Heart left ventricle (tissue), 16 donors: ENCODE data around the gene TMOD3. TPM values are rescaled to one million over a fixed set of nuclear protein-coding genes. Genes with fewer than 3 reads are reported as not detected.

ENCODE experiments used
- ATAC-seq, 4 donors: fragments of 200-7000 bp; cut with Tn5 transposase; one replicate each; pipeline ENCODE4 v1.9.1; 2020 to 2022; ENCODE audit warnings: moderate library complexity in 4 of 4, mild to moderate bottlenecking in 3 of 4, moderate number of reproducible peaks in 1 of 4
- DNase-seq, 5 donors: peaks; one replicate each; pipeline ENCODE4 v3.0.0-alpha.2; 2020
- H3K27ac ChIP-seq, 12 donors: fragments of 200-600 bp; sonication (generic) in 4 of 12; one replicate each; pipeline versions ENCODE4 v1.5.0 to v1.8.0; 2016 to 2022; ENCODE audit warnings: mild to moderate bottlenecking in 2 of 12
- H3K27me3 ChIP-seq, 9 donors: fragments of 200-600 bp; sonication (generic) in 2 of 9; one replicate each; pipeline versions ENCODE4 v1.5.1 to v1.8.0; 2016 to 2022; ENCODE audit warnings: mild to moderate bottlenecking in 3 of 9
- H3K36me3 ChIP-seq, 9 donors: fragments of 200-600 bp; sonication (generic) in 2 of 9; one replicate each; pipeline versions ENCODE4 v1.5.0 to v1.8.0; 2018 to 2022; ENCODE audit warnings: mild to moderate bottlenecking in 2 of 9
- H3K4me1 ChIP-seq, 12 donors: fragments of 200-600 bp; sonication (generic) in 4 of 12; one replicate each; pipeline versions ENCODE4 v1.5.0 to v1.8.0; 2016 to 2022; ENCODE audit warnings: mild to moderate bottlenecking in 3 of 12
- H3K4me3 ChIP-seq, 12 donors: fragments of 200-600 bp; sonication (generic) in 4 of 12; one replicate each; pipeline versions ENCODE4 v1.5.0 to v1.8.0; 2017 to 2022; ENCODE audit warnings: mild to moderate bottlenecking in 9 of 12, moderate library complexity in 4 of 12
- H3K9me3 ChIP-seq, 12 donors: fragments of 200-600 bp; sonication (generic) in 4 of 12; one replicate each; pipeline versions ENCODE4 v1.5.0 to v1.8.0; 2016 to 2022; ENCODE audit warnings: mild to moderate bottlenecking in 1 of 12
- POLR2A ChIP-seq, 2 donors: fragments of 450-650 bp; IDR thresholded peaks; one replicate each; pipeline ENCODE4 v1.6.1; 2017; ENCODE audit warnings: antibody characterized with exemption in 2 of 2, mild to moderate bottlenecking in 2 of 2, moderate library complexity in 2 of 2
- WGBS, 4 donors: extraction: QIAGEN DNeasy Blood & Tissue Kit in 2 of 4; methylation state at CpG; one replicate each; pipeline versions ENCODE4 v1.1.5 to v1.1.7; 2013 to 2018; 5-methylcytosine and 5-hydroxymethylcytosine counted together
- intact Hi-C, 10 donors: fragments of 100-400 bp; cut with DNase I; formaldehyde crosslinking; loops; one replicate each; pipeline versions ENCODE4 v1.11.1 to v1.14.2; 2022
- polyA plus RNA-seq, 2 donors: library from polyadenylated mRNA; stranded (reverse); fragments of 200-250 nt; gene quantifications; one replicate each; pipeline ENCODE4 v1.2.3, GENCODE V29; 2013
- total RNA-seq, 9 donors: library from RNA; depleted of rRNA in 2 of 9; stranded (reverse); fragments of >200 nt in 2 of 9; fragmentation: NEBNext Ultra II Directional in 3 of 9; extraction: Animal tissue kit (Norgen Biotek cat#: 25700) in 3 of 9; gene quantifications; one replicate each; pipeline versions ENCODE4 v1.1.0 to v1.2.4, GENCODE V29; 2016 to 2023
- TF ChIP-seq, protein P1 (sequence below), 12 donors: fragments of 200-600 bp; sonication (generic) in 4 of 12; IDR thresholded peaks; one replicate each; pipeline versions ENCODE4 v1.5.0 to v1.8.0; 2018 to 2022; ENCODE audit warnings: antibody characterized with exemption in 12 of 12, mild to moderate bottlenecking in 5 of 12
- donor health status: ischemic (EF 13 %, LVEDD 7.1; RV severe dilation, severe dysfunction).
- donor health status: healthy with polysubstance abuse.
- donor health status: DM: no; HTN: yes; CAD: no.
- donor health status: DM: no; HTN: no; CAD: no.
- donor health status: ischemic (EF 25% LVEDD 6.9; RV normal size, moderate dysfunction).
- donor health status: ischemic (EF 25% LVEDD 5.7; RV mildly dilated, moderate dysfunction).
- donor health status: healthy.
- donor health status: DM: yes; HTN: yes; CAD: no.
- donor health status: ischemic (EF 35%, LVEDD 5.7; RV mildly dilated, moderate dysfunction).
- donor health status: nonischemic (EF 11% LVEDD 7.7; RV severe dilation, severe dysfunction).
- donor health status: DM: yes; HTN: yes; CAD: no.
- donor health status: PGD.
- donor health status: ischemic (EF 29% LVEDD 5.4; RV normal size, mild dysfunction).
- donor health status: nonischemic (EF 23%, LVEDD 6.1; RV moderate dilation, normal function).

Gene TMOD3
- total and polyA plus RNA-seq, 11 donors = 6.3 to 36.5 (median 21.4) TPM

DNA sequence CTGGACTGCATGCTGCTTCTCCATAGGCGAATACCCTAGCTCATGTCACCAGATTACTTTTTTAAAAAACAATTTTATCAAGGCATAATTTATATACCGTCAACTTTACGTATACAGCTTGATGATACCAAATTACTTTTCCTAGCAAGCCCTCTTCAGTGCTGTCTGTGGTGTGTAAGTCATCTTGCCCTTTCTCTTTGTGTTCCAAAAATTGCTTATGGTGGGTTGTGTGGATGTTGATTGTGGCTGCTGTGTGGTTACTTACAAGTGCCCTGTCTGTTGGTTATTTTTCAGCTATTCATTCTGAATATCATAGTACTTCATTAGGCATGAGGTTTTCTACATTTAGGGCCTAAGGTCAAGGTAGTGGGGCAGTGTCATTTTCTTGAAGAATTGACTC lies 12.8 kb downstream of the TMOD3 start:
- TF ChIP-seq POLR2A (IDR thresholded peaks at IDR 0.05) = no peak
- TF ChIP-seq, protein P1, sequence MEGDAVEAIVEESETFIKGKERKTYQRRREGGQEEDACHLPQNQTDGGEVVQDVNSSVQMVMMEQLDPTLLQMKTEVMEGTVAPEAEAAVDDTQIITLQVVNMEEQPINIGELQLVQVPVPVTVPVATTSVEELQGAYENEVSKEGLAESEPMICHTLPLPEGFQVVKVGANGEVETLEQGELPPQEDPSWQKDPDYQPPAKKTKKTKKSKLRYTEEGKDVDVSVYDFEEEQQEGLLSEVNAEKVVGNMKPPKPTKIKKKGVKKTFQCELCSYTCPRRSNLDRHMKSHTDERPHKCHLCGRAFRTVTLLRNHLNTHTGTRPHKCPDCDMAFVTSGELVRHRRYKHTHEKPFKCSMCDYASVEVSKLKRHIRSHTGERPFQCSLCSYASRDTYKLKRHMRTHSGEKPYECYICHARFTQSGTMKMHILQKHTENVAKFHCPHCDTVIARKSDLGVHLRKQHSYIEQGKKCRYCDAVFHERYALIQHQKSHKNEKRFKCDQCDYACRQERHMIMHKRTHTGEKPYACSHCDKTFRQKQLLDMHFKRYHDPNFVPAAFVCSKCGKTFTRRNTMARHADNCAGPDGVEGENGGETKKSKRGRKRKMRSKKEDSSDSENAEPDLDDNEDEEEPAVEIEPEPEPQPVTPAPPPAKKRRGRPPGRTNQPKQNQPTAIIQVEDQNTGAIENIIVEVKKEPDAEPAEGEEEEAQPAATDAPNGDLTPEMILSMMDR (IDR thresholded peaks at IDR 0.05) = no peak
- DNase-seq (no peak), ATAC-seq (no peak)
- Histone ChIP-seq H3K27me3 (no peaks in the 10 kb centered on the region), H3K27ac (peak overlapping the region in 1 of 12 donors; percentile 76), H3K4me1 (peaks cover 13 to 98% (median 75%) of the 10 kb centered on the region in 12 donors), H3K4me3 (no peak overlapping the region), H3K36me3 (no peaks in the 10 kb centered on the region), H3K9me3 (no peaks in the 10 kb centered on the region)
- intact Hi-C loops = no loop called here
- WGBS, 4 donors = 91 to 98% (median 96%) methylated on average over 3 of the region's 3 CpGs

DNA sequence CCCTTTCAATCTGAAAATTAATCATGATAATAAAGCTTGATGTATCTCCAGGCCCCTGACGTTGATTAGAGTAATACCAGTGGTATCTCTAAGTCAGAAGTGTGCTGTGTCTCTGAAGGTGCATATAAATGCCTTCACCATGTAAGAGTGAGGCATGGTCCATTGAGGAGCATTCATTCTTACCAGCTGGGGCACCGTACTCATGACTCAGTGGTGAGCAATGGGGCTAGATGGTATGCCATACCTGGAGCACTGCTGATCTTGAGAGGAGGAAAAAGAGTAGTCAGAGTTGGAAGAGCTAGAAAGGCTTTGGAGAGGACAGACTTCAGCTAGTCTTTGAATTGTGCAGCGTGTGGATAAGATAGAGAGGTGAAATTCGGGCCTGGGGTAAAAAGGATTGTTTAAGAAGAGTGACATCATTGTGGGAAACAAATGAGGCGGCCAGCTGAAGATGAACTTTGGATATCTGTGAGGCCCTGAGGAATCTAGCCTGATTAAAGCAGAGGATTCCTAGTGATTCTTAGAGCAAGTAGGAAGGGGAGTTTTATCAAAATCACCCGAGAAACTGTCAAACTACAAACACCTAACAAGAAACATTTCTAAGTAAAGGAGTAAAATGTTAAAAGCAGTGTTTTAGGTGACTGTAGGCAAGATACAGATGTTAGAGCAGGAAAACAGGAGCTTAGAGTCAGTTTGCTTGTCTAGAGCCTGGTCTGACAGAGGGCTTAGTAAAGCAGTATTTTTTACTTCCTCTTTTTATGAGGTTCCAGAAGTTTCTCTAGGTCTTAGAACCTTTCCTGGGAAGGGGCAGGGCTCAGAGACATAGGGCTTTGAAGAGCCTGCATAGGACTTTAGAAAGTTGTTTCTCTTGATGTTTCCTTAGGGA lies 13.6 kb downstream of the TMOD3 start:
- no peaks in the 10 kb centered on the region for H3K9me3 ChIP-seq
- H3K4me1 ChIP-seq = peaks cover 14 to 98% (median 71%) of the 10 kb centered on the region in 12 donors
- ATAC-seq (no peak), DNase-seq (no peak)
- 61 to 69% (median 66%) methylated on average over 6 of the region's 6 CpGs for WGBS, 4 donors
- no peaks in the 10 kb centered on the region for H3K27me3 ChIP-seq
- TF ChIP-seq POLR2A (IDR thresholded peaks at IDR 0.05) = no peak
- TF ChIP-seq, protein P1 (IDR thresholded peaks at IDR 0.05) = no peak
- intact Hi-C loops = no loop called here
- peak overlapping the region in 4 of 12 donors; percentile 12 to 76 (median 32) for H3K27ac ChIP-seq
- no peak overlapping the region for H3K4me3 ChIP-seq
- H3K36me3 ChIP-seq = no peaks in the 10 kb centered on the region

DNA sequence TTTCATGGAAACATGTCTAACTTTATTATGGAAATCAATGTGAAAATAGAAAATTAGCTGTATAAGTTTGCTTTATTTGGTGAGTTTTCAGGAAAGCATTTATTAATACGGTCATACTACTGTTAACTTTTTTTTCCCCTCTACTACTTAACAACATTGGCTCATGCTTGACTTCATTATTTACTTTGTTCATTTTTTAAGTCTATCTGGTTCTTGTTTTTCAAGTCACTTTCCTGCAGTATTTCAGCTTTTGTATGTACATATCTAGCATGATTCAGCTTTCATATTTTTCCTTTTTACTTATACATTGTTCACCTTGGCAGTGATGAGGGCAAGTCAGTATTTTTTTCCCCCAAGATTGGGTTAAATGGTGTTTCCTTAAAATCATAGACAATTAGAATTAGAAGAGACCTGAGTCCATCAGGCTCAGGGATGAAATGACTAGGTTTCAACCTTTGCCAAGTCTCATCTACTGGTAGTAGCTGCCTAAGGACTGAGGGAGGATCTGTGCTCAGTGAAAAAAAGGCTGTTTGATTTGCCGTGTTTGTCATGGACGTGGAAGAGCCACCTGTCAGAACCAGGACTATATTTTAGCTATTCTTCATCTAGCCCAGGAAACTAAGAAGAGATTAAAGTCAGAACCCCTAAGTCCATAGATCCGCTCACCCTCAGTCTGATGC lies 15.4 kb downstream of the TMOD3 start:
- intact Hi-C loops = no loop called here
- Histone ChIP-seq H3K4me3 (no peak overlapping the region), H3K4me1 (peaks cover 14 to 96% (median 79%) of the 10 kb centered on the region in 12 donors), H3K36me3 (no peaks in the 10 kb centered on the region), H3K27me3 (no peaks in the 10 kb centered on the region), H3K27ac (peak overlapping the region in 4 of 12 donors; percentile 26 to 84 (median 38)), H3K9me3 (no peaks in the 10 kb centered on the region)
- WGBS, 4 donors = 66 to 74% (median 71%) methylated on average over 4 of the region's 4 CpGs
- TF ChIP-seq POLR2A (IDR thresholded peaks at IDR 0.05) = no peak
- TF ChIP-seq, protein P1 (IDR thresholded peaks at IDR 0.05) = no peak
- DNase-seq (no peak), ATAC-seq (no peak)

DNA sequence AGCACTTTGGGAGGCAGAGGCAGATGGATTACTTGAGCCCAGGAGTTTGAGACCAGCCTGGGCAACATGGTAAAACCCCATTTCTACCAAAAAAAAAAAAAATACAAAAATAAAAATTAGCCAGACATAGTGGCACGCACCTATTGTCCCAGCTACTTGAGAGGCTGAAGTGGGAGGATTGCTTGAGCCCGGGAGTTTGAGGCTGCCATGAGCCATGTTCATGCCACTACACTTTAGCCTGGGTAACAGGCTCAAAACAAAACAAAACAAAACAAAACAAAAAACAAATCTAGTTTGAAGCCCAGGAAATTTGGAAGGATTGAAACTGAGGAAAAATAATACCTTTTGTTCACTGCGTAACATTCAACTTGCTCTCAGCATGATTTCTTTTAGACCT lies 16.6 kb downstream of the TMOD3 start:
- intact Hi-C loops = no loop called here
- Histone ChIP-seq H3K27ac (peak overlapping the region in 9 of 12 donors; percentile 26 to 84 (median 41)), H3K4me1 (peaks cover 14 to 92% (median 82%) of the 10 kb centered on the region in 12 donors)

More for the DNA sequence above, 16.6 kb downstream of the TMOD3 start:
- Histone ChIP-seq H3K27me3 (no peaks in the 10 kb centered on the region), H3K9me3 (no peaks in the 10 kb centered on the region), H3K4me3 (no peak overlapping the region), H3K36me3 (no peaks in the 10 kb centered on the region)
- 52 to 74% (median 64%) methylated on average over 3 of the region's 3 CpGs for WGBS, 4 donors
- no peak for TF ChIP-seq POLR2A (IDR thresholded peaks at IDR 0.05)
- TF ChIP-seq, protein P1 (IDR thresholded peaks at IDR 0.05) = no peak
- ATAC-seq = no peak
- DNase-seq = no peak
